D721Med (cell line): ENCODE data around the gene LAMA5.

Experiments used
- DNase-seq: peaks from one replicate; pipeline ENCODE4 v3.0.0; 2011; ENCODE audit warnings: low spot score; ENCODE audit not compliant: insufficient read length
- FAIRE-seq: peaks from 2 replicates; lab custom pipeline; 2011; peaks lifted over from hg19 to GRCh38; lab: Jason Lieb, UNC
- TF ChIP-seq, protein P1 (sequence below): IDR thresholded peaks from 2 replicates; pipeline ENCODE4 v1.5.1; 2012; ENCODE audit warnings: mild to moderate bottlenecking, control low read depth; ENCODE audit not compliant: insufficient read depth; ENCODE audit errors: missing control alignments

The LAMA5 gene

DNA sequence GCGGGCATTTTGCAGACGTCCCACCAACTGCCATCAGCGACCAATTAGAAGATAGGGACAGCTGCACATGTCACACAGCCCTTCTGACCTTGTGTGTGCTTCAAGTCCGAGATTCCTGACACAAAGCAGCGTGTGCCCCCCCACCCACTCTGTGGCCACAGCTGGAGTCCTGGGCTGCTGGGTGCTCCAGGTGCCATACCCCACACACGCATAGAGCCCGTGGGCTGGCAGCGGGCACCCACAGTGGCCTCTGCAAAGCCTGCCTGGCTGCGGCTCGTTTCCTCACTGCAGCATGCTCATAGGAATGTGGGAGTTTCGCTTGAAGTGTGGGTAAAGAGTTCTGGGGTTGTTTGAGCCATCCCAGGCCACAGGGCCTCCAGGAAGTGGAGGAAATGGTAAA lies 66.8 kb downstream of the LAMA5 start:
- TF ChIP-seq, protein P1, sequence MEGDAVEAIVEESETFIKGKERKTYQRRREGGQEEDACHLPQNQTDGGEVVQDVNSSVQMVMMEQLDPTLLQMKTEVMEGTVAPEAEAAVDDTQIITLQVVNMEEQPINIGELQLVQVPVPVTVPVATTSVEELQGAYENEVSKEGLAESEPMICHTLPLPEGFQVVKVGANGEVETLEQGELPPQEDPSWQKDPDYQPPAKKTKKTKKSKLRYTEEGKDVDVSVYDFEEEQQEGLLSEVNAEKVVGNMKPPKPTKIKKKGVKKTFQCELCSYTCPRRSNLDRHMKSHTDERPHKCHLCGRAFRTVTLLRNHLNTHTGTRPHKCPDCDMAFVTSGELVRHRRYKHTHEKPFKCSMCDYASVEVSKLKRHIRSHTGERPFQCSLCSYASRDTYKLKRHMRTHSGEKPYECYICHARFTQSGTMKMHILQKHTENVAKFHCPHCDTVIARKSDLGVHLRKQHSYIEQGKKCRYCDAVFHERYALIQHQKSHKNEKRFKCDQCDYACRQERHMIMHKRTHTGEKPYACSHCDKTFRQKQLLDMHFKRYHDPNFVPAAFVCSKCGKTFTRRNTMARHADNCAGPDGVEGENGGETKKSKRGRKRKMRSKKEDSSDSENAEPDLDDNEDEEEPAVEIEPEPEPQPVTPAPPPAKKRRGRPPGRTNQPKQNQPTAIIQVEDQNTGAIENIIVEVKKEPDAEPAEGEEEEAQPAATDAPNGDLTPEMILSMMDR, result no peak
- FAIRE-seq (no peak), DNase-seq (no peak)

DNA sequence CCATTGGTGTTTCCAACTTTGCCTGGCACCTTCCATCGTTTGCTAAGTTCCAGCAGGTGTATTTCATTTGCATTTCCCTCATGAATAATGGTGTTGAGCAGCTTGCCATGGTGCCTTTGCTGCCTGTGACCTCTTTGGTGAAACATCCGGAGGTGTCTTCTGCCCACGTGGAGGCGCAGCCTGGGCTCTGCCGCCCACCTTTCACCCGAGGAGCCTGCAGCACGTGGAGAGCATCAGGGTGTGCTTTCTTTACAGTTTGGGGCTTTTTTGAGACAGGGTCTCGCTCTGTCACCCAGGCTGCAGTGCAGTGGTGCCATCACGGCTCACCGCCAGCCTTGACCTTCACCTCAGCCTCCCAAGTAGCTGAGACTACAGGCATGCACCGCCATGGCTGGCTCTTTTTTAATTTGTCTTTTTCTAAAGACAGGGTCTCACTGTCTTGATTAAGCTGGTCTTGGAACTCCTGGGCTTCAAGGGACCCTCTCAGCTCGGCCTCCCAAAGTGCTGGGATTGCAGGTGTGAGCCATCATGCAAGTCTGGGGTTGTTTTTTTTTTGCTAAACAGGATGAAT lies 67.4 kb downstream of the LAMA5 start:
- DNase-seq, result no peak
- no peak for FAIRE-seq
- TF ChIP-seq, protein P1, result no peak

DNA sequence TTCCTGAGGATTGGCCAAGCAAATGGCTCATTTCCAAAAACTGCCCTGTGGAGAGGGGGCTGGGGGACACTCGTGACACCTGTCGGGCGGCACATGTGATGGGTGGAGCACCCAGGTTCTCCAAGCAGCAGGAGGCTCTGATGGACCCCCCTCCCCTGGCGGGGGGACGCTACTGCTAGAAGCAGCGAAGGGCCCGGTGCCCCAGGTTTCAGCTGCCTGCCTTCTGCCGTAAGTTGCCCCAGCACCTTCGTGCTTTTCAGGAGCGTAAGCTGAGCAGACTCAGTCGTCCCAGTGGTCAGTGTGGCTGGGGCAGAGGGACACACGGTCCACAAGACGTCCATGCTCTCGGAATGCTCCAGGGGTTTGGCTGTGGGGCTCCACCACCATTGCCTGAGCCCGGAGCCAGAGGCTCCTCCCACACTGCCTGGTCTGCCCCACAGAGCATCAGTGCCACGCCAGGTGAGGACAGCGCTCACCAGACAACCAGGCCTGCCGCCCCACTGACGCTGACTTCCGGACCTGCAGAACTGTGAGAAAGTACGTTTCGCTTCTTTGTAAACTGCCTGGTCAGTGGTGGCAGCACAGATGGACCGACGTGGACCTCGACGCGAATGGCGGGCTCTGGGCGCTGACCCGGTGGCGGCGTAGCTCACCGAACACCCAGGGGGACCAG lies 68.4 kb downstream of the LAMA5 start:
- FAIRE-seq (no peak), DNase-seq (no peak)
- TF ChIP-seq, protein P1, result no peak

DNA sequence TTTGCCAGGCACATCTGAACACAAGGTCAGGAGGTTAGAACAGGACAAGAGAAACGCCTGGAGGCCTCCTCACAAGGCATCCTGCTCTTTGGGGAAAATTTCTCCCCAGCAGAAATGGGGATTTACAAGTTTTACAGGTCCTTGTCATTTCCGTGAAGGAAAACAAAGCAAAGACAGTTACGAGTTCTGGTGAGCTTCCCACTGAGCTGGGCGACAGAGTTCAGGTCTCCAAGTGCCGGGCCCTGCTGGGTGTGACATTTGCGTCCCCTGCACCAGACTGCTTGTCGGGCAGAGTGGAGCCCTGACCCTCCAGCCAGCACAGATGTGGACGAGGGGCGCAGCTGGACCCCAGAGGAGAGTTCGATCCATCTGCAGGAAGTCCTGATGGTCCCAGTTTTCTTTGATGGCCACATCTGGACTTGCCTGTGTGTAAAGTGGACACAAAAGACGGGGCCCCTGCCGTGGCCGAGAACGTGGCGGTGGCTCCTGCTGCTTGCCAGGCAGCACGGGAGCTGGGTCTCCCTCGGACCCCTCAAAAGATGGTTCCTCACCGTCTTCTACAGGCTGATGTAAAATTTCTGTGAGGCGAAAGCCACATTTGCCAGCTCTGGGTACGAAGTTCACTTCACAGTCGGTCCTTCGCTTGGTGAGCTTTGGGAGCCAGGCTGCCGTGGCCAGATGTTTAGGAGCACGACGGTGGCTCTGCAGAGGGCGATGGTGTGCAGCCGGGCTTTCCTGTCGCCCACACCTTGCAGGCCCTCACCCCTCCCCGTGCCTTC lies 69.5 kb downstream of the LAMA5 start:
- FAIRE-seq (no peak), DNase-seq (no peak)
- TF ChIP-seq, protein P1, result no peak

DNA sequence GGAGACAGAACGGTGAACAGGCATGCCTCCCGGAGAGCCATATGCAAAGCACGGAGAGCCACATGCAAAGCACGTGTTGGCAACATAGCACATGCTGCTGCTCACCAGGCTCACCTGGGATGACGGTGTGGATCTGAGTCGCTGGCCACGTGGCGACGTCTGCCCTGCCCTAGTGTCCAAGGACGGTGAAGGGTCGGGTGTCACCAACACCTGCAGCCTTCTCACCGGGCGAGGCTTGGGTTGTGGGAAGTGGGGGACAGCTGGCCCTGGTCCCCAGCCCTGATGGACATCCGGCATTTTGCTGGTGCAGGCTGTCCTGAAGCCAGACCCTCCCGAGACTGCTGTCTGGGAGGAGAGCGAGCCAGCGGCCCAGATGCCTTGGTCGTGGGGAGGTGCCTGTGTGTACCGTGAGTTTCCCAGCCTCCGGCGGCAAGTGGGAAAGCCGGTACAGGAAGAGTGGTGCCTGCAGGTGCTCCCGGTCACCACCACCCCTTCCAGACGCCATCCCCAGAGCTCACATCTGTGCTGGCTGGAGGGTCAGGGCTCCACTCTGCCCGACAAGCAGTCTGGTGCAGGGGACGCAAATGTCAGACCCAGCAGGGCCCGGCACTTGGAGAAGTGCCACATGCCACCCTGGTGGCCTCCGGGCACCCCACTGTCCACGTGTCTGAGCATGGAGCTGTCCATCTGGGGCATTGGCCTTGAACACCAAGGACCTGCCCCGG lies 70.2 kb downstream of the LAMA5 start:
- DNase-seq (no peak), FAIRE-seq (no peak)
- TF ChIP-seq, protein P1, result no peak

DNA sequence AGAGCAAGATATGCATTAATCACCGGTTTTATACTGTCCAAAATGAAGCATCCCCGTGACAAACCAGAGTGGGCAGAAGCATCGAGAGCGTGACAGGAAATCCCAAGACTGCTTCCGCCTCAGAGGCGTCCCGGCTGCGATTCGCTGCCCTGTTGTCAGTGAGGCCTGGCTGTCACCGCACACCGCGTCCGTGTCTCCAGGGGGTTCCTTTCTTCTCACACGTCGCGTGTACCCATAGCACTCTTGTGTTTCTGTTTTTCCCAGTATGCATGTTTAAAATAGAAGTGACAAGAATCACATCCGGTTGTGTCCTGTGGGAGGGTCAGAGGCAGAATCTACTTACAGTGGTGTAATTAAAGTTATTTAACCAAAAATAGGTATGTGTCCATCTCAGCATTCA lies 72.6 kb downstream of the LAMA5 start:
- DNase-seq (no peak), FAIRE-seq (no peak)

More for the DNA sequence above, 72.6 kb downstream of the LAMA5 start:
- TF ChIP-seq, protein P1, result no peak
